ENCODE results near the gene MAN1C1. TPM values are rescaled to one million over a fixed set of nuclear protein-coding genes. Genes with fewer than 3 reads are reported as not detected.

The MAN1C1 gene
- total and polyA plus RNA-seq, 2 donors from 2014 or later: 31.7 to 65.5 TPM

- Histone ChIP-seq H3K9ac (ENCODE audit: low read length in 3 of 3) (no peak overlapping the region), H3K36me3 (ENCODE audit: control insufficient read depth in 2 of 3, insufficient read depth in 3 of 3, low read length in 3 of 3) (no peaks in the 10 kb centered on the region), H3K9me3 (ENCODE audit: control insufficient read depth in 2 of 3, insufficient read depth in 1 of 3, low read length in 3 of 3) (no peaks in the 10 kb centered on the region), H3K4me3 (ENCODE audit: low read length in 3 of 3) (no peak overlapping the region), H3K27ac (ENCODE audit: low read depth in 2 of 2, low read length in 2 of 2) (no peak overlapping the region), H3K27me3 (ENCODE audit: control insufficient read depth, insufficient read depth, low read length) (no peaks in the 10 kb centered on the region), H3K4me1 (ENCODE audit: control insufficient read depth in 2 of 3, insufficient read depth in 2 of 3, low read depth in 1 of 3, low read length in 3 of 3) (peaks cover 0 to 10% (median 6%) of the 10 kb centered on the region in 3 donors)
- DNase-seq (no peak), FAIRE-seq (peak; percentile 3)
- TF ChIP-seq, protein P1, sequence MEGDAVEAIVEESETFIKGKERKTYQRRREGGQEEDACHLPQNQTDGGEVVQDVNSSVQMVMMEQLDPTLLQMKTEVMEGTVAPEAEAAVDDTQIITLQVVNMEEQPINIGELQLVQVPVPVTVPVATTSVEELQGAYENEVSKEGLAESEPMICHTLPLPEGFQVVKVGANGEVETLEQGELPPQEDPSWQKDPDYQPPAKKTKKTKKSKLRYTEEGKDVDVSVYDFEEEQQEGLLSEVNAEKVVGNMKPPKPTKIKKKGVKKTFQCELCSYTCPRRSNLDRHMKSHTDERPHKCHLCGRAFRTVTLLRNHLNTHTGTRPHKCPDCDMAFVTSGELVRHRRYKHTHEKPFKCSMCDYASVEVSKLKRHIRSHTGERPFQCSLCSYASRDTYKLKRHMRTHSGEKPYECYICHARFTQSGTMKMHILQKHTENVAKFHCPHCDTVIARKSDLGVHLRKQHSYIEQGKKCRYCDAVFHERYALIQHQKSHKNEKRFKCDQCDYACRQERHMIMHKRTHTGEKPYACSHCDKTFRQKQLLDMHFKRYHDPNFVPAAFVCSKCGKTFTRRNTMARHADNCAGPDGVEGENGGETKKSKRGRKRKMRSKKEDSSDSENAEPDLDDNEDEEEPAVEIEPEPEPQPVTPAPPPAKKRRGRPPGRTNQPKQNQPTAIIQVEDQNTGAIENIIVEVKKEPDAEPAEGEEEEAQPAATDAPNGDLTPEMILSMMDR (IDR thresholded peaks at IDR 0.05; ENCODE audit: borderline replicate concordance, extremely low read depth, insufficient read depth): no peak
- intact Hi-C loops (cut with DNase I): loop anchor here (10.0 kb wide), 1 partner anchor 177 kb away; the partner anchor contains the start of gene MAN1C1
Observed at GRCh38 chr1:25792115-25792514, 175.5 kb downstream of the MAN1C1 start.

GRCh38 chr1:25793585-25794170, 177.1 kb downstream of the MAN1C1 start:
- no peaks in the 10 kb centered on the region for H3K9me3 ChIP-seq (ENCODE audit: control insufficient read depth in 2 of 3, insufficient read depth in 1 of 3, low read length in 3 of 3)
- H3K27me3 ChIP-seq (ENCODE audit: control insufficient read depth, insufficient read depth, low read length): no peaks in the 10 kb centered on the region
- H3K4me1 ChIP-seq (ENCODE audit: control insufficient read depth in 2 of 3, insufficient read depth in 2 of 3, low read depth in 1 of 3, low read length in 3 of 3): peaks cover 0 to 18% (median 6%) of the 10 kb centered on the region in 3 donors
- H3K9ac ChIP-seq (ENCODE audit: low read length in 3 of 3): no peak overlapping the region
- intact Hi-C loops (cut with DNase I): loop anchor here (10.0 kb wide), 1 partner anchor 179 kb away; the partner anchor contains the start of gene MAN1C1
- H3K27ac ChIP-seq (ENCODE audit: low read depth in 2 of 2, low read length in 2 of 2): no peak overlapping the region
- no peaks in the 10 kb centered on the region for H3K36me3 ChIP-seq (ENCODE audit: control insufficient read depth in 2 of 3, insufficient read depth in 3 of 3, low read length in 3 of 3)
- H3K4me3 ChIP-seq (ENCODE audit: low read length in 3 of 3): no peak overlapping the region
- FAIRE-seq (no peak), DNase-seq (no peak)
- TF ChIP-seq, protein P1 (IDR thresholded peaks at IDR 0.05; ENCODE audit: borderline replicate concordance, extremely low read depth, insufficient read depth): no peak

DNA sequence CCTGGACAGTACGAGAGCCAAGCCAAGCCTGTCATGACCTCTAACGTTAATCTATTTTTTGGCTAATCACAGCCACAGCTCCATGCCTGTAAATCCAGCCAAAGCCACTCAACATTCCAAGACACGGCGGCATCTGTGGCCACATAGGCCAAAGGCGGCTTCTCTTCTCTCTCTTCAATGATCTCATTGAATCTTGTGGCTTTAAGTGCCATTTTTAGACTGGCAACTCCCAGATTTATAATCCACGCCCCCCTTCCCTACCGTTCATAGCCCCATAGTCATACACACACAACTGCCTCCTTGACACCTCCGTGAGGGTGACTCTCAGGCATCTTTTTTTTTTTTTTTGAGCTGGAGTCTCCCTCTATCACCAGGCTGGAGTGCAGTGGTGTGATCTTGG, 177.7 kb downstream of the MAN1C1 start:
- Histone ChIP-seq H3K4me3 (ENCODE audit: low read length in 3 of 3) (no peak overlapping the region), H3K36me3 (ENCODE audit: control insufficient read depth in 2 of 3, insufficient read depth in 3 of 3, low read length in 3 of 3) (no peaks in the 10 kb centered on the region), H3K9me3 (ENCODE audit: control insufficient read depth in 2 of 3, insufficient read depth in 1 of 3, low read length in 3 of 3) (no peaks in the 10 kb centered on the region), H3K4me1 (ENCODE audit: control insufficient read depth in 2 of 3, insufficient read depth in 2 of 3, low read depth in 1 of 3, low read length in 3 of 3) (peaks cover 0 to 19% (median 6%) of the 10 kb centered on the region in 3 donors), H3K27ac (ENCODE audit: low read depth in 2 of 2, low read length in 2 of 2) (peak overlapping the region in 1 of 2 donors; percentile 6), H3K27me3 (ENCODE audit: control insufficient read depth, insufficient read depth, low read length) (no peaks in the 10 kb centered on the region), H3K9ac (ENCODE audit: low read length in 3 of 3) (no peak overlapping the region)
- DNase-seq (no peak), FAIRE-seq (no peak)
- TF ChIP-seq, protein P1 (IDR thresholded peaks at IDR 0.05; ENCODE audit: borderline replicate concordance, extremely low read depth, insufficient read depth): no peak
- intact Hi-C loops (cut with DNase I): loop anchor here (10.0 kb wide), 1 partner anchor 180 kb away; the partner anchor contains the start of gene MAN1C1

Data from kidney (tissue), 14 donors.